Lung (tissue), 12 donors: ENCODE data around the gene EFCAB11. TPM values are rescaled to one million over a fixed set of nuclear protein-coding genes. Genes with fewer than 3 reads are reported as not detected.

Experiments
- ATAC-seq: fragments of 200-7000 bp; cut with Tn5 transposase; one replicate; pipeline ENCODE4 v1.9.1; 2020; ENCODE audit warnings: moderate number of reproducible peaks; ENCODE audit not compliant: insufficient read depth, low FRiP score
- DNase-seq, 3 donors: peaks; one replicate each; pipeline ENCODE4 v3.0.0-alpha.2; 2013 to 2017
- H3K27ac ChIP-seq, 2 donors: one replicate each; pipeline ENCODE4 v1.5.1; 2013; ENCODE audit warnings: mild to moderate bottlenecking in 2 of 2, moderate library complexity in 2 of 2, control low read depth in 1 of 2, inconsistent platforms in 1 of 2, low read depth in 1 of 2, low read length in 1 of 2
- H3K27me3 ChIP-seq, 3 donors: one replicate each; pipeline ENCODE4 v1.5.1; 2013; ENCODE audit warnings: low read length in 2 of 3; ENCODE audit not compliant: control insufficient read depth in 3 of 3, insufficient read depth in 3 of 3
- H3K36me3 ChIP-seq, 4 donors: one replicate each; pipeline ENCODE4 v1.5.1; 2013; ENCODE audit warnings: low read length in 4 of 4, mild to moderate bottlenecking in 1 of 4, moderate library complexity in 1 of 4; ENCODE audit not compliant: control insufficient read depth in 4 of 4, insufficient read depth in 4 of 4
- H3K4me1 ChIP-seq, 5 donors: one replicate each; pipeline ENCODE4 v1.5.1; 2013; ENCODE audit warnings: low read length in 5 of 5, mild to moderate bottlenecking in 2 of 5, moderate library complexity in 1 of 5; ENCODE audit not compliant: control insufficient read depth in 5 of 5, insufficient read depth in 5 of 5
- H3K4me3 ChIP-seq: one replicate; pipeline ENCODE4 v1.5.1; 2013; ENCODE audit warnings: mild to moderate bottlenecking, control low read depth, moderate library complexity
- H3K9ac ChIP-seq, 2 donors: one replicate each; pipeline ENCODE4 v1.5.1; 2013; ENCODE audit warnings: low read length in 2 of 2, control low read depth in 1 of 2; ENCODE audit not compliant: insufficient read depth in 1 of 2
- H3K9me3 ChIP-seq, 4 donors: one replicate each; pipeline ENCODE4 v1.5.1; 2013; ENCODE audit warnings: low read length in 3 of 4, mild to moderate bottlenecking in 1 of 4, moderate library complexity in 1 of 4; ENCODE audit not compliant: control insufficient read depth in 4 of 4, insufficient read depth in 3 of 4
- CTCF ChIP-seq: IDR thresholded peaks from 2 replicates; pipeline ENCODE4 v1.5.1; 2012; ENCODE audit warnings: mild to moderate bottlenecking; ENCODE audit errors: control extremely low read depth, extremely low read depth
- WGBS, 2 donors: extraction: QIAGEN DNeasy Blood & Tissue Kit; methylation state at CpG; one replicate each; pipeline ENCODE4 v1.1.7; 2013; 5-methylcytosine and 5-hydroxymethylcytosine counted together
- polyA plus RNA-seq, 2 donors: library from polyadenylated mRNA; stranded (reverse); fragments of 200-250 nt; gene quantifications; one replicate each; pipeline ENCODE4 v1.2.1, GENCODE V29; 2013
- total RNA-seq, 2 donors: library from RNA; depleted of rRNA in 1 of 2; stranded (reverse); fragments of >200 nt in 1 of 2; gene quantifications; one replicate each; pipeline ENCODE4 v1.2.1, GENCODE V29; 2014 to 2021
- donor health status: control.
- donor health status: control.
- donor health status: Bipolar disorder and iron deficiency.
- donor health status: healthy.
- donor health status: DM: yes; HTN: yes; CAD: no.

The EFCAB11 gene
- total and polyA plus RNA-seq, 4 donors = 2.9 to 13.0 (median 6.1) TPM

GRCh38 chr14:89753828-89754412, 200.6 kb downstream of the EFCAB11 start:
- Histone ChIP-seq H3K36me3 (no peaks in the 10 kb centered on the region), H3K27me3 (no peaks in the 10 kb centered on the region), H3K4me3 (no peak overlapping the region), H3K9ac (no peak overlapping the region), H3K27ac (no peak overlapping the region), H3K4me1 (peaks cover 0 to 4% (median 0%) of the 10 kb centered on the region in 5 donors), H3K9me3 (peaks cover 0 to 5% (median under 1%) of the 10 kb centered on the region in 4 donors)
- 90 to 95% methylated on average over 4 of the region's 4 CpGs for WGBS, 2 donors
- DNase-seq (no peak), ATAC-seq (no peak)
- TF ChIP-seq CTCF = no peak

GRCh38 chr14:89750908-89751392, 203.6 kb downstream of the EFCAB11 start:
- 73 to 87% methylated on average over 5 of the region's 5 CpGs for WGBS, 2 donors
- H3K4me1 ChIP-seq = peaks cover 0 to 4% (median 0%) of the 10 kb centered on the region in 5 donors
- ATAC-seq (no peak), DNase-seq (no peak)
- H3K27me3 ChIP-seq = no peaks in the 10 kb centered on the region
- no peak overlapping the region for H3K9ac ChIP-seq
- no peaks in the 10 kb centered on the region for H3K36me3 ChIP-seq
- H3K27ac ChIP-seq = no peak overlapping the region
- no peak overlapping the region for H3K4me3 ChIP-seq
- no peak for TF ChIP-seq CTCF
- H3K9me3 ChIP-seq = peaks cover 0 to 2% (median 0%) of the 10 kb centered on the region in 4 donors

GRCh38 chr14:89750281-89750755, 204.2 kb downstream of the EFCAB11 start:
- 77 to 82% methylated on average over 6 of the region's 6 CpGs for WGBS, 2 donors
- peaks cover 0 to 4% (median 0%) of the 10 kb centered on the region in 5 donors for H3K4me1 ChIP-seq
- no peak overlapping the region for H3K9ac ChIP-seq
- H3K27me3 ChIP-seq = no peaks in the 10 kb centered on the region
- no peak for ATAC-seq
- H3K36me3 ChIP-seq = no peaks in the 10 kb centered on the region
- H3K9me3 ChIP-seq = peaks cover 0 to under 1% (median 0%) of the 10 kb centered on the region in 4 donors
- DNase-seq = peak in 2 of 3 donors; percentile 55 to 57
- H3K4me3 ChIP-seq = no peak overlapping the region
- H3K27ac ChIP-seq = no peak overlapping the region
- no peak for TF ChIP-seq CTCF
